Measurements from ENCODE around the gene GABARAPL1.

DNA sequence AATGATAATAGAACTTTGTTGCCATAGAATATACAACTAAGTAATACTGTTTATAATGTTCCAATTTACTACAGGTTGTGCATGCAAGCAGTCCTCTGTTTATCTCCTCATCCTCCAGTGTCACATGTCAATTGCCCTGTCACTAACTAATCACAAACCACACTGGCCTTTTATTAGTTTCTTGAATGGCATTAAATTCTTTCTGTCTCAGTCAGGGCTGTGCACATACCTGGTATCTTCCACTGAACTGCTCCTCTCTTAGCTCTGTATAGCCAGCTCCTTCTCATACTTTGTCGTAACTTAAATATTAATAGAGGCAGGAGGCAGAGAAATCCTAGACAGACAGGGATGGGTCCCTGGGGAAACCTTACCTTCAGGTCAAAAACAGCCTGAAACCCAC is 24.0 kb downstream of the GABARAPL1 start:
- TF ChIP-seq, protein P1, sequence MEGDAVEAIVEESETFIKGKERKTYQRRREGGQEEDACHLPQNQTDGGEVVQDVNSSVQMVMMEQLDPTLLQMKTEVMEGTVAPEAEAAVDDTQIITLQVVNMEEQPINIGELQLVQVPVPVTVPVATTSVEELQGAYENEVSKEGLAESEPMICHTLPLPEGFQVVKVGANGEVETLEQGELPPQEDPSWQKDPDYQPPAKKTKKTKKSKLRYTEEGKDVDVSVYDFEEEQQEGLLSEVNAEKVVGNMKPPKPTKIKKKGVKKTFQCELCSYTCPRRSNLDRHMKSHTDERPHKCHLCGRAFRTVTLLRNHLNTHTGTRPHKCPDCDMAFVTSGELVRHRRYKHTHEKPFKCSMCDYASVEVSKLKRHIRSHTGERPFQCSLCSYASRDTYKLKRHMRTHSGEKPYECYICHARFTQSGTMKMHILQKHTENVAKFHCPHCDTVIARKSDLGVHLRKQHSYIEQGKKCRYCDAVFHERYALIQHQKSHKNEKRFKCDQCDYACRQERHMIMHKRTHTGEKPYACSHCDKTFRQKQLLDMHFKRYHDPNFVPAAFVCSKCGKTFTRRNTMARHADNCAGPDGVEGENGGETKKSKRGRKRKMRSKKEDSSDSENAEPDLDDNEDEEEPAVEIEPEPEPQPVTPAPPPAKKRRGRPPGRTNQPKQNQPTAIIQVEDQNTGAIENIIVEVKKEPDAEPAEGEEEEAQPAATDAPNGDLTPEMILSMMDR (IDR thresholded peaks at IDR 0.05; ENCODE audit: insufficient read depth, low read length, poor library complexity, severe bottlenecking): no peak
- no peak for TF ChIP-seq EZH2phosphoT487 (conservative IDR thresholded peaks at IDR 0.05; ENCODE audit: low read length)
